Left lung (tissue), 10 donors: ENCODE results near the gene SERPINA5. TPM values are rescaled to one million over a fixed set of nuclear protein-coding genes. Genes with fewer than 3 reads are reported as not detected.
A peak's percentile ranks its signal among the peaks of the same experiment; 100 is the strongest.

ENCODE experiments used
- ATAC-seq: fragments of 200-7000 bp; cut with Tn5 transposase; one replicate; pipeline ENCODE4 v1.9.1; 2020; ENCODE audit warnings: moderate library complexity
- DNase-seq, 4 donors: peaks; one replicate each; pipeline ENCODE4 v3.0.0-alpha.2; 2013 to 2020
- H3K27ac ChIP-seq, 2 donors: fragments of 200-600 bp; sonication (generic) in 1 of 2; one replicate each; pipeline versions ENCODE4 v1.5.0 to v1.8.0; 2020 to 2021
- H3K27me3 ChIP-seq, 2 donors: fragments of 200-600 bp; sonication (generic) in 1 of 2; one replicate each; pipeline versions ENCODE4 v1.5.0 to v1.8.0; 2020 to 2021
- H3K36me3 ChIP-seq, 2 donors: fragments of 200-600 bp; sonication (generic) in 1 of 2; one replicate each; pipeline versions ENCODE4 v1.5.0 to v1.8.0; 2020 to 2021
- H3K4me1 ChIP-seq, 2 donors: fragments of 200-600 bp; one replicate each; pipeline ENCODE4 v1.8.0; 2021
- H3K4me3 ChIP-seq, 2 donors: fragments of 200-600 bp; sonication (generic) in 1 of 2; one replicate each; pipeline versions ENCODE4 v1.5.0 to v1.8.0; 2020 to 2021; ENCODE audit warnings: mild to moderate bottlenecking in 1 of 2
- H3K9me3 ChIP-seq, 2 donors: fragments of 200-600 bp; sonication (generic) in 1 of 2; one replicate each; pipeline versions ENCODE4 v1.5.0 to v1.8.0; 2020 to 2021
- CTCF ChIP-seq, 2 donors: fragments of 200-600 bp; sonication (generic) in 1 of 2; IDR thresholded peaks; one replicate each; pipeline versions ENCODE4 v1.5.0 to v1.8.0; 2021; ENCODE audit warnings: antibody characterized with exemption in 2 of 2
- intact Hi-C, 2 donors: fragments of 100-400 bp; cut with DNase I; formaldehyde crosslinking; loops; one replicate each; pipeline versions ENCODE4 v1.11.2 to v1.14.2; 2022
- polyA plus RNA-seq, 6 donors: library from polyadenylated mRNA; unstranded; fragments of 120-200 nt; gene quantifications; one replicate each; pipeline ENCODE4 v1.2.1, GENCODE V29; 2013; ENCODE audit not compliant: insufficient read length in 6 of 6
- total RNA-seq, 2 donors: library from RNA; stranded (reverse); fragmentation: NEBNext Ultra II Directional; extraction: Animal tissue kit (Norgen Biotek cat#: 25700); gene quantifications; one replicate each; pipeline ENCODE4 v1.2.1, GENCODE V29; 2021
- donor health status: DM: no; HTN: yes; CAD: no.
- donor health status: DM: no; HTN: no; CAD: no.

SERPINA5 gene
- total and polyA plus RNA-seq, 8 donors: 0.26 to 3.2 (median 0.70) TPM

GRCh38 chr14:94559638-94560290 is 21.5 kb upstream of the SERPINA5 start:
- TF ChIP-seq CTCF (IDR thresholded peaks at IDR 0.05): no peak
- Histone ChIP-seq H3K9me3 (peaks cover 0 to 8% of the 10 kb centered on the region in 2 donors), H3K27ac (no peak overlapping the region), H3K4me3 (no peak overlapping the region), H3K27me3 (no peaks in the 10 kb centered on the region), H3K4me1 (no peaks in the 10 kb centered on the region), H3K36me3 (no peaks in the 10 kb centered on the region)
- DNase-seq (no peak), ATAC-seq (no peak)
- intact Hi-C loops: no loop called here

DNA sequence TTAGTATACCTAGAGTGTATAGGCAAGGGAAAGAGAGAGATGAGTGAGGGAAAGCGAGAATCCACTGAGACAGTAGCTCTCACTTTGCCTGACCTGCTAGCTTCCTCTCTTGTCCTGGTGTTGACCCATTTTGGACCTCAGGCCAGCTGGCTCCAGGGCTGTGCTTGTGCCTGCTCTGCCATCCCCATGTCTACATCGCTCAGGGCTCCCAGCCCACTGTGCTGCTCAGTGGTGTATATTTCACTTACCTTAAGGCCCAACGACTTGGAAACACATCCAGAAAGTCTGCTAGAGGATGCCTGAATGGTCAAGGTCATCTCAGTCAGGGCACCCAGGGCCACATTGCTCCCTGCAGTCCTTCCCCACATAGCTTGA is 20.9 kb upstream of the SERPINA5 start:
- Histone ChIP-seq H3K4me1 (no peaks in the 10 kb centered on the region), H3K9me3 (peaks cover 0 to 3% of the 10 kb centered on the region in 2 donors), H3K27me3 (no peaks in the 10 kb centered on the region), H3K36me3 (no peaks in the 10 kb centered on the region), H3K27ac (no peak overlapping the region), H3K4me3 (no peak overlapping the region)
- ATAC-seq (no peak), DNase-seq (no peak)
- intact Hi-C loops: no loop called here
- no peak for TF ChIP-seq CTCF (IDR thresholded peaks at IDR 0.05)

DNA sequence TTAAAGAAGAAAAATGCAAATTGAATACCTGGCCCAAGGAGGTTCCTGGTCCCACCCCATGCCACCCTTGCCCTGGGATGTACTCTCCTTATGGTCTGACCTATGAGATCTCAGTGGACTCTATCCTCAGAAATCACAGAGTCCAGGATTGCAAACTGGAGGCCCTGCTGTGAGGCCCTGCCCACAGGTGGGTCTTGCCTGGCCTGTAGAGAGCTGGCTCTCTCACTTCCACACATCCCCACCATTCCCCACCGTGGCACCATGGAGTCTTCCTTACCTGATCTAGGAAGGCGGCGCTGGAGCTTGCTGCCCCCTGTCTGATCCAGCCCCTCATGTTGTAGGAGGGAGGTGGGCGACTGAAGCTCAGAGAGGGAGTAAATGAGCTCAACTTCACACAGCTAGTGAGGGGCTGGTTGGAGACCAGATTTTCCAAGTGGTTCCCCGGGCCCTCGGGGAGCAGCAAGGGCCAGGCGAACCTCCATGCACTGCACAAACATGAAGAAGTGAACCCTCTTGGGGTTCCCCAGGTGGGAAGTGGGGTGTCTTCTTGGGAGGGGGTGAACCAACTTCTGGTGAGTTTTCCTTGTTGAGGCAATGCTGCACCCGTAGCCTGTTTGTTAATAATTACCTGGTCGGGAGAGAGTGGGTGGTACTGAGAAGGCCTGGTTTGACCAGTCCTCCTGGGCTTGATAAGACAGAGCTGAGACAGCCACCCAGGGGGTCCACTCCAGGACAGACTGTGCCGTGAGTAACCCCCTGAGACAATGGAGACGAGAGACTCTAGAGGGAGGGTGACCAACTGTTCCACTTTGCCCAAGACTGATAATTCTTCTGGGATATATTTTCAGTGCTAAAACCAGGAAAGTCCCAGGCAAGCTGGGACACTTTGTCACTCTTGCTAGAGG is 20.2 kb upstream of the SERPINA5 start, which contains the start of gene SERPINA4:
Gene SERPINA4, plus strand, starts transcription at position 692 of the 905 bp plus-strand sequence. CDS start 2,041 bp downstream, outside the sequence.
- ATAC-seq (no peak), DNase-seq (no peak)
- no peaks in the 10 kb centered on the region for H3K36me3 ChIP-seq
- no peak within 1 kb of the TSS for H3K27ac ChIP-seq
- TF ChIP-seq CTCF (IDR thresholded peaks at IDR 0.05): no peak
- no peaks in the 10 kb centered on the region for H3K27me3 ChIP-seq
- H3K9me3 ChIP-seq: peaks cover 0 to 2% of the 10 kb centered on the region in 2 donors
- no peak within 1 kb of the TSS for H3K4me3 ChIP-seq
- intact Hi-C loops: no loop called here
- no peaks in the 10 kb centered on the region for H3K4me1 ChIP-seq

DNA sequence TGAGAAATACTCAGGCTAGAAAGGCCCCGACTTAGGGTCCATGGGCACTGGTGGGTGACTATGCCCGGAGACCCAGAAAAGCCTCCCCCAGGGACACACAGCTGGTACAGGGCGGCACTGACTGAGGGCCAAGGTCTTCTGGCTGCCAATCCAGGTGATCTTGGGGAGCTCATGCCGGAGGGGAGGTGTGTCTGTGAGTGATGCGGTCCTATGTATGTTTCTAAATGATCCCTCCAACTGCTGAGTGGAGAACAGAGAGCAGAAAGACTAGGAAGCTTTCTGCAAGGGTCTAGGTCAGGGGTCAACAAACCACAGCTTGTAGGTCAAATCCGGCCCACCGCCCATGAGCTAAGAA is 19.6 kb upstream of the SERPINA5 start:
- DNase-seq: peak in 1 of 4 donors; percentile 0

More for the DNA sequence above, 19.6 kb upstream of the SERPINA5 start:
- no peaks in the 10 kb centered on the region for H3K4me1 ChIP-seq
- TF ChIP-seq CTCF (IDR thresholded peaks at IDR 0.05): no peak
- H3K4me3 ChIP-seq: no peak overlapping the region
- no peak for ATAC-seq
- peaks cover 0 to 2% of the 10 kb centered on the region in 2 donors for H3K9me3 ChIP-seq
- intact Hi-C loops: no loop called here
- H3K27me3 ChIP-seq: no peaks in the 10 kb centered on the region
- no peak overlapping the region for H3K27ac ChIP-seq
- no peaks in the 10 kb centered on the region for H3K36me3 ChIP-seq
